K562 (cell line): ENCODE data around the gene SDR42E2. TPM values are rescaled to one million over a fixed set of nuclear protein-coding genes. Genes with fewer than 3 reads are reported as not detected.

Source experiments
- BRD9 ChIP-seq: fragments of 450-650 bp; IDR thresholded peaks from 2 replicates; pipeline ENCODE4 v1.6.1; 2018; ENCODE audit warnings: low read depth; ENCODE audit not compliant: partially characterized antibody
- ILF3 ChIP-seq: fragments of 450-650 bp; IDR thresholded peaks from 2 replicates; pipeline ENCODE4 v1.6.1; 2018; ENCODE audit warnings: antibody characterized with exemption, mild to moderate bottlenecking, moderate library complexity, borderline replicate concordance
- IRF2 ChIP-seq: sonication (generic); formaldehyde crosslinking; IDR thresholded peaks from 2 replicates; pipeline ENCODE4 v1.8.1; 2022; ENCODE audit warnings: mild to moderate bottlenecking, missing genetic modification reagents
- KLF13 ChIP-seq: fragments of 450-650 bp; IDR thresholded peaks from 2 replicates; pipeline ENCODE4 v1.6.1; 2016; ENCODE audit warnings: missing genetic modification characterization, low read depth, mild to moderate bottlenecking, missing compliant biosample characterization, moderate library complexity, borderline replicate concordance
- NRF1 ChIP-seq, 2 experiments: fragments of 450-650 bp; IDR thresholded peaks in 1 of 2; conservative IDR thresholded peaks in 1 of 2; 2 replicates each; pipeline ENCODE4 v1.6.1; 2014; ENCODE audit warnings: mild to moderate bottlenecking in 2 of 2
- PHB2 ChIP-seq: fragments of 450-650 bp; IDR thresholded peaks from 2 replicates; pipeline ENCODE4 v1.6.1; 2017; ENCODE audit warnings: low read depth
- PRPF4 ChIP-seq: fragments of 200-400 bp; formaldehyde crosslinking; IDR thresholded peaks from one replicate; pipeline ENCODE4 v1.6.1; 2017; ENCODE audit warnings: low read length, low read depth, mild to moderate bottlenecking; ENCODE audit not compliant: insufficient read depth, poor library complexity, severe bottlenecking
- RBM34 ChIP-seq: fragments of 200-400 bp; formaldehyde crosslinking; IDR thresholded peaks from 2 replicates; pipeline ENCODE4 v1.6.1; 2018; ENCODE audit warnings: low read length, borderline replicate concordance; ENCODE audit not compliant: insufficient read depth
- TBL1XR1 ChIP-seq, 2 experiments: IDR thresholded peaks; 2 replicates each; pipeline ENCODE4 v1.6.1; 2012; ENCODE audit warnings: improper control_type of control experiment in 2 of 2, low read length in 2 of 2, mild to moderate bottlenecking in 1 of 2
- YY1 ChIP-seq, 3 experiments: IDR thresholded peaks; 2 replicates each; pipeline ENCODE4 v1.6.1; 2011; ENCODE audit warnings: low read length in 2 of 3, mild to moderate bottlenecking in 2 of 3, moderate library complexity in 2 of 3, borderline replicate concordance in 1 of 3, control low read depth in 1 of 3, low read depth in 1 of 3; ENCODE audit not compliant: insufficient read depth in 3 of 3, insufficient replicate concordance in 2 of 3, control insufficient read depth in 1 of 3, insufficient read length in 1 of 3; ENCODE audit errors: extremely low read depth in 1 of 3
- ZKSCAN3 ChIP-seq: fragments of 250-450 bp; sonication (Bioruptor Pico); IDR thresholded peaks from 2 replicates; pipeline ENCODE4 v1.4.0; 2020
- ZNF695 ChIP-seq: fragments of 450-650 bp; formaldehyde crosslinking; IDR thresholded peaks from 2 replicates; pipeline ENCODE4 v1.4.0; 2020; ENCODE audit warnings: mild to moderate bottlenecking, moderate library complexity
- ZNF785 ChIP-seq: fragments of 250-450 bp; sonication (Bioruptor Pico); IDR thresholded peaks from 2 replicates; pipeline ENCODE4 v1.4.0; 2020; ENCODE audit warnings: mild to moderate bottlenecking
- ZZZ3 ChIP-seq: fragments of 450-650 bp; IDR thresholded peaks from 2 replicates; pipeline ENCODE4 v1.6.1; 2016; ENCODE audit warnings: antibody characterized with exemption, mild to moderate bottlenecking, moderate library complexity
- polyA plus RNA-seq, 8 experiments: library from polyadenylated mRNA; depleted of rRNA in 4 of 8; stranded (reverse) in 5 of 8; unstranded in 3 of 8; fragments of >200 nt; fragmentation: Nextera tagmentation in 2 of 8; fragmentation: Illumina TruSeq in 1 of 8; extraction: Ambion mirVana in 2 of 8; extraction: Trizol in 1 of 8; gene quantifications; 2 replicates each; pipeline versions ENCODE4 v1.2.1 to v1.2.3, GENCODE V29; 2011 to 2014; ENCODE audit warnings: inconsistent platforms in 1 of 8, missing spikeins in 1 of 8
- total RNA-seq, 7 experiments: library from RNA; depleted of rRNA in 6 of 7; stranded (reverse); fragments of >200 nt in 6 of 7; fragmentation: Illumina TruSeq in 2 of 7; extraction: Trizol in 2 of 7; gene quantifications; 2 replicates each; pipeline versions ENCODE4 v1.2.1 to v1.2.3, GENCODE V29; 2011 to 2021; ENCODE audit warnings: low replicate concordance in 1 of 7
- TF ChIP-seq, protein P1 (sequence below): fragments of 250-450 bp; sonication (Bioruptor Pico); IDR thresholded peaks from 2 replicates; pipeline ENCODE4 v1.5.0; 2021; ENCODE audit warnings: mild to moderate bottlenecking, moderate library complexity
- TF ChIP-seq, protein P2 (sequence below): fragments of 250-450 bp; sonication (Bioruptor Pico); IDR thresholded peaks from 2 replicates; pipeline ENCODE4 v1.9.0; 2021; ENCODE audit warnings: mild to moderate bottlenecking, inconsistent platforms
- TF ChIP-seq, protein P3 (sequence below): IDR thresholded peaks from 2 replicates; pipeline ENCODE4 v1.6.1; 2012; ENCODE audit warnings: low read depth, low read length, improper control_type of control experiment, borderline replicate concordance
- TF ChIP-seq, protein P4 (sequence below): conservative IDR thresholded peaks from 2 replicates; pipeline ENCODE4 v1.6.1; 2011; ENCODE audit warnings: low read depth, mild to moderate bottlenecking, low read length; ENCODE audit not compliant: control insufficient read depth

SDR42E2 gene
- total and polyA plus RNA-seq, 9 of the 15 experiments (the other 6 are each of a cell fraction or from before 2014, with no cell fraction given) = 0.03 to 0.07 (median 0.04) TPM; not detected in 4

DNA sequence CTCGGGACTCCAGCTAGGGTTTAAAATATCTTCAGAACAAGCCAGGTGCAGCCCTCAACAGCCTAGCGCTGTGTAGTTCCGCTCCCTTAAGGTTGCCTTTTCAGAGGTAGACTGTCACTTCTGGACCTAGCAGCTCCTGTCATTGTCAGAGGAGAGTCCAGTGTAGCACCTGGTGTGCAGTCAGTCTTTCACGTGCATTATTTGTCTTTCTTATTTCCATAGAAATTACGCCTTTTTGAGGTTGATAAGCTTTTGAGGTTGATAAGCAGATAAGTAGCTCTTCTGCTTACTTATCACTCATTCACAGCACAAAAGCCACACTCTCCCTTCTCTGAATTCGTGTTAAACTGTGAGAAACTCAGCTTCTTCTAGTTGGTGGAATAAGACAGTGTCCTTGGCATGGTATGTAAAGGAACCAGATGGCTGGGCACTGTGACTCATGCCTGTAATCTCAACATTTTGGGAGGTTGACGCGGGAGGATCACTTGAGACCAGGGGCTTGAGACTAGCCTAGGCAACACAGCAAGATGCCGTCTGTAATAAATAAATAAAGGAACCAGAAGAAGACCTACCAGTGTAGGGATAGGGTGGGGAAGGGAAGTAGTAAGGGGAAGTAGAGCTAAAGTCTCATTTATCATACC is 54.0 kb downstream of the SDR42E2 start (continued):
- TF ChIP-seq, protein P1, sequence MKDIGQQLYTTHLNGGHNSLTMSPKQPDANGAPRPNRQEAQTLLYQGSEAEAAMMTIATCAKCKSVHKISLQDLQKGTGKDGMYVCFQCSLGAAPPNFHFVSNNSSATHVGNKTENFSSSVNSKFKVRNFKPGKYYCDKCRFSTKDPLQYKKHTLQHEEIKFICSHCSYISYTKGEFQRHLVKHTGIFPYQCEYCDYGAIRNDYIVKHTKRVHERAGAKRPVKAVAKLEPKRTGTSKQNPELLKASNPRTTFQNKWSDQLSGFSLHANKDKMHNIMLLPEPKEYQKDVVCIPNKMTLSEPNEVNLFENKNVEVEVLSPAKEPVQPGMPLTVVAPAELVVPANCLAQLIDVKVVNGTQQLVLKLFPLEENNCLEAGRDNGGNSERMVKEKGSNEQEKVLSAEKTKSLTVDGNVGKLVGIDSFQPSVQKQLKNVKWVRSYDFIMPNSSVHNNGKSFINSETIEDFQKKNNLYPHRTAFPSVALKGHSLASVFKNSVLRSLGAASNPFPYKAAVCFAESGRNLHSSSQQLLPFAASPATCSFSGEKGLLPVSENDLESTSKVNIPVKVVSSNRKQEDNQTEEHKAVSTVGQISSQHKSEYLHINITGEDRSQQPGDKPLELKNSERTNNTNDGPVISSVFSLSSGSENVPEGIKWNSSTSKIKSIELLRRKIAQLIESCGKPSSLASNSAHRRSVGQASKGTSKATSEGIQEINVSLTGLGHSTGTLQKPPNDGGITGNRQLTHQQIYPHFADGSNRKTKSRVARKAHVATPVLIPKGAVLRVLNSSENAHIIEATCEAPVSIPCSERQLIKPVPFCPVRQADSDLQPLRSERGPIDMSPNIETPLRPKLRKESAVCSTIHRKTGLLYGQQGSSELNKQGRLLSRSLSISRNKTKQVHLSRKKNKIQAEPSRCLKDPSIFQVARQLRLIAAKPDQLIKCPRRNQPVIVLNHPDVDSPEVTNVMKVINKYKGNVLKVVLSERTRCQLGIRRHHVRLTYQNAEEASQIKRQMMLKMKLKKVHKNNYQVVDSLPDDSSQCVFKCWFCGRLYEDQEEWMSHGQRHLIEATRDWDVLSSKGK (CRISPR knock-in tag) = no peak
- TF ChIP-seq BRD9 = no peak
- no peak for TF ChIP-seq ILF3
- no peak for TF ChIP-seq PHB2
- TF ChIP-seq ZNF695 = no peak
- TF ChIP-seq, protein P2, sequence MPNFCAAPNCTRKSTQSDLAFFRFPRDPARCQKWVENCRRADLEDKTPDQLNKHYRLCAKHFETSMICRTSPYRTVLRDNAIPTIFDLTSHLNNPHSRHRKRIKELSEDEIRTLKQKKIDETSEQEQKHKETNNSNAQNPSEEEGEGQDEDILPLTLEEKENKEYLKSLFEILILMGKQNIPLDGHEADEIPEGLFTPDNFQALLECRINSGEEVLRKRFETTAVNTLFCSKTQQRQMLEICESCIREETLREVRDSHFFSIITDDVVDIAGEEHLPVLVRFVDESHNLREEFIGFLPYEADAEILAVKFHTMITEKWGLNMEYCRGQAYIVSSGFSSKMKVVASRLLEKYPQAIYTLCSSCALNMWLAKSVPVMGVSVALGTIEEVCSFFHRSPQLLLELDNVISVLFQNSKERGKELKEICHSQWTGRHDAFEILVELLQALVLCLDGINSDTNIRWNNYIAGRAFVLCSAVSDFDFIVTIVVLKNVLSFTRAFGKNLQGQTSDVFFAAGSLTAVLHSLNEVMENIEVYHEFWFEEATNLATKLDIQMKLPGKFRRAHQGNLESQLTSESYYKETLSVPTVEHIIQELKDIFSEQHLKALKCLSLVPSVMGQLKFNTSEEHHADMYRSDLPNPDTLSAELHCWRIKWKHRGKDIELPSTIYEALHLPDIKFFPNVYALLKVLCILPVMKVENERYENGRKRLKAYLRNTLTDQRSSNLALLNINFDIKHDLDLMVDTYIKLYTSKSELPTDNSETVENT (CRISPR knock-in tag) = no peak
- TF ChIP-seq YY1 (IDR thresholded peaks at IDR 0.05; ENCODE audit: borderline replicate concordance in 1 of 3, control insufficient read depth in 1 of 3, extremely low read depth in 1 of 3, insufficient read depth in 3 of 3, insufficient read length in 1 of 3, insufficient replicate concordance in 2 of 3, low read depth in 1 of 3, low read length in 2 of 3) = no peak
- TF ChIP-seq KLF13 (tag) = no peak
- TF ChIP-seq, protein P3, sequence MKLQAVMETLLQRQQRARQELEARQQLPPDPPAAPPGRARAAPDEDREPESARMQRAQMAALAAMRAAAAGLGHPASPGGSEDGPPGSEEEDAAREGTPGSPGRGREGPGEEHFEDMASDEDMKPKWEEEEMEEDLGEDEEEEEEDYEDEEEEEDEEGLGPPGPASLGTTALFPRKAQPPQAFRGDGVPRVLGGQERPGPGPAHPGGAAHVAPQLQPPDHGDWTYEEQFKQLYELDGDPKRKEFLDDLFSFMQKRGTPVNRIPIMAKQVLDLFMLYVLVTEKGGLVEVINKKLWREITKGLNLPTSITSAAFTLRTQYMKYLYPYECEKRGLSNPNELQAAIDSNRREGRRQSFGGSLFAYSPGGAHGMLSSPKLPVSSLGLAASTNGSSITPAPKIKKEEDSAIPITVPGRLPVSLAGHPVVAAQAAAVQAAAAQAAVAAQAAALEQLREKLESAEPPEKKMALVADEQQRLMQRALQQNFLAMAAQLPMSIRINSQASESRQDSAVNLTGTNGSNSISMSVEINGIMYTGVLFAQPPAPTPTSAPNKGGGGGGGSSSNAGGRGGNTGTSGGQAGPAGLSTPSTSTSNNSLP = peak; percentile 58; the same call in 1 of the 2 replicates
- no peak for TF ChIP-seq IRF2 (CRISPR knock-in tag)
- TF ChIP-seq, protein P4, sequence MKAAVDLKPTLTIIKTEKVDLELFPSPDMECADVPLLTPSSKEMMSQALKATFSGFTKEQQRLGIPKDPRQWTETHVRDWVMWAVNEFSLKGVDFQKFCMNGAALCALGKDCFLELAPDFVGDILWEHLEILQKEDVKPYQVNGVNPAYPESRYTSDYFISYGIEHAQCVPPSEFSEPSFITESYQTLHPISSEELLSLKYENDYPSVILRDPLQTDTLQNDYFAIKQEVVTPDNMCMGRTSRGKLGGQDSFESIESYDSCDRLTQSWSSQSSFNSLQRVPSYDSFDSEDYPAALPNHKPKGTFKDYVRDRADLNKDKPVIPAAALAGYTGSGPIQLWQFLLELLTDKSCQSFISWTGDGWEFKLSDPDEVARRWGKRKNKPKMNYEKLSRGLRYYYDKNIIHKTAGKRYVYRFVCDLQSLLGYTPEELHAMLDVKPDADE = no peak
- TF ChIP-seq PRPF4 = no peak
- TF ChIP-seq TBL1XR1 (IDR thresholded peaks at IDR 0.05; ENCODE audit: low read length in 2 of 2) = peak in 1 of 2 experiments; percentile 51; a peak in 1 of 4 replicates
- TF ChIP-seq RBM34 = no peak
- 0 out of 4 replicates have a peak, but pooled peaks of 1 of the 2 experiments have one; percentile 20 for TF ChIP-seq NRF1 (conservative IDR thresholded peaks at IDR 0.05 in 1 of 2, IDR thresholded peaks at IDR 0.05 in 1 of 2)
- TF ChIP-seq ZNF785 (CRISPR knock-in tag) = no peak
- no peak for TF ChIP-seq ZKSCAN3
- no peak for TF ChIP-seq ZZZ3
